Activated B cell treated with CpG ODN at 0.5 μM for 24 hours (primary cell): Measurements from ENCODE around the gene TMEM43. TPM values are rescaled to one million over a fixed set of nuclear protein-coding genes. Genes with fewer than 3 reads are reported as not detected.

Source experiments
- ATAC-seq: fragments of 200-7000 bp; cut with Tn5 transposase; one replicate; pipeline ENCODE4 v1.10.0; 2021; ENCODE audit warnings: low read depth, mild to moderate bottlenecking, moderate library complexity
- CTCF ChIA-PET: fragments of 350-600 bp; sonication (Branson Sonifier 250); formaldehyde crosslinking; loops from one replicate; lab custom pipeline; 2021; ENCODE audit warnings: antibody characterized with exemption; lab: Charles Lee
- POLR2A ChIA-PET: fragments of 350-600 bp; sonication (Branson Sonifier 250); formaldehyde crosslinking; loops from one replicate; lab custom pipeline; 2021; ENCODE audit warnings: antibody characterized with exemption; lab: Charles Lee
- DNase-seq: peaks from one replicate; pipeline ENCODE4 v3.0.0; 2022
- H3K27ac Mint-ChIP-seq: one replicate; pipeline ENCODE4 v1.8.0; 2020; ENCODE audit warnings: mixed read lengths
- H3K27me3 Mint-ChIP-seq: one replicate; pipeline ENCODE4 v1.8.0; 2021; ENCODE audit warnings: mixed read lengths
- H3K36me3 Mint-ChIP-seq: one replicate; pipeline ENCODE4 v1.8.0; 2021; ENCODE audit warnings: low read depth, mixed read lengths
- H3K4me1 Mint-ChIP-seq: one replicate; pipeline ENCODE4 v1.8.0; 2021; ENCODE audit warnings: mixed read lengths
- H3K4me3 Mint-ChIP-seq: one replicate; pipeline ENCODE4 v1.8.0; 2020; ENCODE audit warnings: mild to moderate bottlenecking, mixed read lengths
- H3K9me3 Mint-ChIP-seq: one replicate; pipeline ENCODE4 v1.8.0; 2020; ENCODE audit warnings: mixed read lengths
- intact Hi-C: fragments of 100-400 bp; cut with micrococcal nuclease; formaldehyde crosslinking; loops from one replicate; pipeline ENCODE4 v1.15.1; 2024
- total RNA-seq: library from RNA; stranded (reverse); gene quantifications from 2 replicates; pipeline ENCODE4 v1.2.3, GENCODE V29; 2022
- TF ChIP-seq, protein P1 (sequence below): fragments of 200-600 bp; IDR thresholded peaks from one replicate; pipeline ENCODE4 v1.8.0; 2022; ENCODE audit warnings: antibody characterized with exemption, mild to moderate bottlenecking

Gene TMEM43
- total RNA-seq, 1 donor from 2014 or later = 32.3 TPM

DNA sequence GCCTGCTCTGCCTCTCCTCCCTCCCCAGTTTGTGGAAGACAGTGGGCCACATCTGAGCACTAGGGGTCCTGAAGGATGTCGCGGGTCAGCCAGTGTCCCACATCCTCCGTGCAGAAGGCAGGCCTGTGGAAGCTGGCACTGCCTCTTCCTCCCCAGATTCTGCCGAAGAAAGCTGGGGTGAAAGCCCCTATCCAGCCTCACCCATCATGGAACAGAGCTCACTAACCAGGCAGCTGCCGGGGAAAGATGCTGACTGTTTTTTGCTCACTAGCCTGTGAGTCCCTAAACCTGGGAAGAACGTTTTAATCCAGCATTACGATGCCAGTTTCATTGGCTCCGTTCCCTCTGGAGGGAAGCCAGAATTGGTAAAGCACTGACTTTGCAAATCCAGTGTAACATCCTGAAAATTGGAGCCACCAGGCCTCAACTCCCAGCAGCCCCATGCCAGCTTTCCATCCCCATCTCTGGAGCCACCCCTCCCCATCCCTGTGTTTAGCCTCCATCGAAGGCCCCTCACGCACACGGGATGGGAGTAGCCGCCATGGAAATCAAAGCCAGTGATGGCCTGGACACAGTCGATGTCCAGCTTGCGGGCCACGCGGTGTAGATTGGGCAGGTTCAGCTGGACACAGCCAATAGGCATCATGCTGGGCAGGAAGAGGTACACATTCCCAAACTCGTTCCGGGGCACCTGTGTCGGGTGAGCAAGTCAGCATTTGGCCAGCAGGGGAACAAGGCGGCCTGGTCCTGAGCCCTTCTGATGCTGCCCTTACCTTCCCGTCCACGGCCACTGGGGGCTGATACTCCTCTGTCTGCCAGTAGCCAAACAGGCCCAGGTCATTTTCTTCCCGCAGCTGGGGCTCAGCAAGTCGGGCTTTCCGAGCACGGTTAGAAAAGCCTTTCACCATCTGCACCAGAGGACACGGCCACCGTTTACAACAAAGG is 23.5 kb downstream of the TMEM43 start:
- ATAC-seq (no peak), DNase-seq (no peak)
- H3K36me3 Mint-ChIP-seq = peaks cover 70% of the 10 kb centered on the region
- H3K9me3 Mint-ChIP-seq = no peaks in the 10 kb centered on the region
- POLR2A ChIA-PET = no interaction called here
- peaks cover 17% of the 10 kb centered on the region for H3K4me1 Mint-ChIP-seq
- no peak overlapping the region for H3K4me3 Mint-ChIP-seq
- intact Hi-C loops = no loop called here
- CTCF ChIA-PET = no interaction called here
- no peaks in the 10 kb centered on the region for H3K27me3 Mint-ChIP-seq
- TF ChIP-seq, protein P1, sequence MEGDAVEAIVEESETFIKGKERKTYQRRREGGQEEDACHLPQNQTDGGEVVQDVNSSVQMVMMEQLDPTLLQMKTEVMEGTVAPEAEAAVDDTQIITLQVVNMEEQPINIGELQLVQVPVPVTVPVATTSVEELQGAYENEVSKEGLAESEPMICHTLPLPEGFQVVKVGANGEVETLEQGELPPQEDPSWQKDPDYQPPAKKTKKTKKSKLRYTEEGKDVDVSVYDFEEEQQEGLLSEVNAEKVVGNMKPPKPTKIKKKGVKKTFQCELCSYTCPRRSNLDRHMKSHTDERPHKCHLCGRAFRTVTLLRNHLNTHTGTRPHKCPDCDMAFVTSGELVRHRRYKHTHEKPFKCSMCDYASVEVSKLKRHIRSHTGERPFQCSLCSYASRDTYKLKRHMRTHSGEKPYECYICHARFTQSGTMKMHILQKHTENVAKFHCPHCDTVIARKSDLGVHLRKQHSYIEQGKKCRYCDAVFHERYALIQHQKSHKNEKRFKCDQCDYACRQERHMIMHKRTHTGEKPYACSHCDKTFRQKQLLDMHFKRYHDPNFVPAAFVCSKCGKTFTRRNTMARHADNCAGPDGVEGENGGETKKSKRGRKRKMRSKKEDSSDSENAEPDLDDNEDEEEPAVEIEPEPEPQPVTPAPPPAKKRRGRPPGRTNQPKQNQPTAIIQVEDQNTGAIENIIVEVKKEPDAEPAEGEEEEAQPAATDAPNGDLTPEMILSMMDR = no peak
- H3K27ac Mint-ChIP-seq = no peak overlapping the region

DNA sequence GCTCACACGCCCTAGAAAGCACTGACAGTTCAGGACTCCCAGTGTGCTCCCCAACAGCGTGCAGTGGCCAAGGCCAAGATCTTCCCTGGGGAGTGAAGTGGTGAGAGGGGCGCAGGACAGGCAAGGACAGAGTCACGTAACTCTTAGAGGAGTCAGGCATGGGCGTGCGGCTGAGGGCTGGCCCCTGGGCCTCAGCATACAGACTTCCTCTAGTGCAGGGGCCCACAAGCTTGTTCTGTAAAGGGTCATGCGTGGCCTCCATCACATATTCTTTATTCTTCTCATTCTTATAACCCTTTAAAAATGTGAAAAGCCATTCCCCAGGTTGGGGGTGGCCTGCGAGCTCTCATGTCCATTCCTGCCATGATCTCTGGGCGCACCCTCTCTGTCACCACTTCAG is 25.2 kb downstream of the TMEM43 start:
- TF ChIP-seq, protein P1 = no peak
- Mint-ChIP-seq H3K27ac (no peak overlapping the region), H3K4me1 (peaks cover 4% of the 10 kb centered on the region), H3K9me3 (no peaks in the 10 kb centered on the region), H3K27me3 (no peaks in the 10 kb centered on the region), H3K4me3 (no peak overlapping the region), H3K36me3 (peaks cover 77% of the 10 kb centered on the region)
- no peak for ATAC-seq
- ChIA-PET CTCF (no interaction called here), POLR2A (no interaction called here)
- DNase-seq = no peak
- intact Hi-C loops = no loop called here

DNA sequence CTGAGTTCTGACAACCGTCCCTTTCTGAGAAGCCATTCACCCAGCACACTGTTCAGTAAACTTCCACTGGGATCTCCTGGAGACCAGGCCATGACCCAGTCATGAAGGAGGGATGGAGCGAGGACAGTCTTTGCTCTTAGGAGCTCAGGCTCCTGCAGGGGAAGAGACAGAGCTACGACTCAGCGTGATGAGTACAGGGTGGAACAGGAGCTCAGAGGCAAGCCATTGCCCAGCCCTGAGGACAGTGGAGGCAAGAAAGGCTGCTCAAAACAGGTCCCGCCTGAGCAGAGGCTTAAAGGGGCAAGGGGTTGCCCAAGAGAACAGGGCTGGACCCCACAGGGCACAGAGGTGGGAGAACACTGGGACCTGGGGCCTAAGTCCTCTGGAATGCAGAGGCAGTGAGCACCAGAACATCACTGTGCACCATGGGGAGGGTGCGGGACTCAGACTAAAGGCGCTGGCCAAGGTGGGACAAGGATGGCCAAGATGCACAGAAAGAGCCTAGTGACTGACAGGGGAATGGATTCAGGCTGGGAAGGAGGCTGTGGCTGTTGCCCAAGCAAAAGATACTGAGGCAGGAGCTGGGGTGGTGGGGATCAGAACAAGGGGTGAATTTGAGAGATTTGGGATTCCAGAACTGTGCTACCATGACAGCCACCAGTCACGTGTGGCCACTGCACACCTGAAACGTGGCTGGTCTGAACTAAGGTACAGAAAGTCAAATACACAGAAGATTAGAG is 25.8 kb downstream of the TMEM43 start:
- Mint-ChIP-seq H3K9me3 (no peaks in the 10 kb centered on the region), H3K4me3 (no peak overlapping the region), H3K4me1 (no peaks in the 10 kb centered on the region), H3K36me3 (peaks cover 74% of the 10 kb centered on the region), H3K27ac (no peak overlapping the region), H3K27me3 (no peaks in the 10 kb centered on the region)
- intact Hi-C loops = no loop called here
- TF ChIP-seq, protein P1 = no peak
- DNase-seq (no peak), ATAC-seq (no peak)
- ChIA-PET POLR2A (no interaction called here), CTCF (no interaction called here)

DNA sequence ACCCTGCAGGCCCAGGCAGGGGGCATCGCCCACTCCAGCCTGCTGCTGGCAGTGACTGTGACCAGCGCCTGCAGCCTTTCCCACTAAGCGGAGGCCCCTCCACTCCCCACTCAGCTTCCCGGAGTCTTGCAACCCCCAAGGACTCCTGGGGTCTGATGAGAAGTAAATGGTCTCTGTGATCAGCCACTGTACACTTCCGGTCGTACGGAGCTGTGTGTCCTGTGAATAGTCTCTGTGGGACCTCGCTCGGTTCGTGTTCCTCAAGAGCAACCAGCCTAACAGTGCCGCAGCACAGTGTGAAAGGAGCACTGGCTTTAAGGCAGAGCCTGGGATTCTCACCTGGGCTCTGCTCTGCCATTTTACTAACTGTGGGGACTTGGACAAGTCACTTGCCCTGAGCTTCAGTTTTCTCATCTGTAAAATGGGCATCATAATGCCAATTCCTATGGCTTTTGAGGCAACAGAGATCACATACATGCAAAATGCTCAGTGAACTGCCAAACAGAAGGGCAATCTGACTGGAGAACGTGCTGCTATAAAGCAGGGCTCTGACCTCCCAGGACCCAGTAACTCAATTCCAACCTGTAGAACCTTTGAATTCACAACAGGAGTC is 26.7 kb downstream of the TMEM43 start:
- Mint-ChIP-seq H3K9me3 (no peaks in the 10 kb centered on the region), H3K36me3 (peaks cover 75% of the 10 kb centered on the region), H3K4me1 (no peaks in the 10 kb centered on the region), H3K4me3 (no peak overlapping the region), H3K27ac (no peak overlapping the region), H3K27me3 (no peaks in the 10 kb centered on the region)
- no peak for DNase-seq
- ATAC-seq = no peak
- ChIA-PET POLR2A (no interaction called here), CTCF (no interaction called here)
- intact Hi-C loops = no loop called here
- TF ChIP-seq, protein P1 = no peak
